Aorta (tissue), 5 donors: Measurements from ENCODE around the gene PRR23C. TPM values are rescaled to one million over a fixed set of nuclear protein-coding genes. Genes with fewer than 3 reads are reported as not detected.

Experiments used
- ATAC-seq: fragments of 200-7000 bp; cut with Tn5 transposase; one replicate; pipeline ENCODE4 v1.9.1; 2022; ENCODE audit warnings: moderate library complexity; ENCODE audit not compliant: low FRiP score
- DNase-seq, 2 donors: peaks; one replicate each; pipeline ENCODE4 v3.0.0-alpha.2; 2020
- H3K27ac ChIP-seq, 2 donors: one replicate each; pipeline ENCODE4 v1.5.1; 2013; ENCODE audit warnings: low read length in 2 of 2, mild to moderate bottlenecking in 2 of 2, moderate library complexity in 2 of 2, control low read depth in 1 of 2, inconsistent platforms in 1 of 2, low read depth in 1 of 2
- H3K27me3 ChIP-seq, 2 donors: one replicate each; pipeline ENCODE4 v1.6.1; 2013; ENCODE audit warnings: control low read depth in 1 of 2, low read length in 1 of 2, mild to moderate bottlenecking in 1 of 2, moderate library complexity in 1 of 2; ENCODE audit not compliant: insufficient read depth in 2 of 2, control insufficient read depth in 1 of 2
- H3K36me3 ChIP-seq, 2 donors: one replicate each; pipeline ENCODE4 v1.6.1; 2013; ENCODE audit warnings: control low read depth in 1 of 2, low read length in 1 of 2, mild to moderate bottlenecking in 1 of 2; ENCODE audit not compliant: insufficient read depth in 2 of 2, control insufficient read depth in 1 of 2
- H3K4me1 ChIP-seq, 2 donors: one replicate each; pipeline ENCODE4 v1.6.1; 2013; ENCODE audit warnings: low read length in 2 of 2, control low read depth in 1 of 2, mild to moderate bottlenecking in 1 of 2, moderate library complexity in 1 of 2; ENCODE audit not compliant: insufficient read depth in 2 of 2, control insufficient read depth in 1 of 2
- H3K4me3 ChIP-seq, 2 donors: one replicate each; pipeline ENCODE4 v1.5.1; 2013; ENCODE audit warnings: low read length in 2 of 2, control low read depth in 1 of 2, mild to moderate bottlenecking in 1 of 2
- H3K9me3 ChIP-seq: one replicate; pipeline ENCODE4 v1.6.1; 2013; ENCODE audit warnings: mild to moderate bottlenecking, low read length; ENCODE audit not compliant: control insufficient read depth
- WGBS, 2 donors: extraction: QIAGEN DNeasy Blood & Tissue Kit; methylation state at CpG; one replicate each; pipeline ENCODE4 v1.1.7; 2013; 5-methylcytosine and 5-hydroxymethylcytosine counted together
- intact Hi-C, 2 donors: fragments of 100-400 bp; cut with DNase I; formaldehyde crosslinking; loops; one replicate each; pipeline versions ENCODE4 v1.14.2 to v1.15.0; 2022
- polyA plus RNA-seq, 2 donors: library from polyadenylated mRNA; stranded (reverse); fragments of 200-250 nt; gene quantifications; one replicate each; pipeline ENCODE4 v1.2.3, GENCODE V29; 2013
- total RNA-seq, 2 donors: library from RNA; stranded (reverse); fragmentation: NEBNext Ultra II Directional; extraction: Animal tissue kit (Norgen Biotek cat#: 25700); gene quantifications; one replicate each; pipeline ENCODE4 v1.2.1, GENCODE V29; 2021
- donor health status: healthy with polysubstance abuse.
- donor health status: Bipolar disorder and iron deficiency.
- donor health status: DM: no; HTN: no; CAD: no.
- donor health status: DM: no; HTN: no; CAD: no.
- donor health status: DM: yes; HTN: yes; CAD: no.

Gene PRR23C
- total and polyA plus RNA-seq, 4 donors, result 0.25 TPM; not detected in 3

GRCh38 chr3:139006051-139006716, 38.5 kb downstream of the PRR23C start, which contains the start of gene PRR23A:
Gene PRR23A (minus strand): TSS chr3:139006268. CDS start chr3:139006268, 0 bp downstream.
- intact Hi-C loops, result no loop called here
- Histone ChIP-seq H3K36me3 (no peaks in the 10 kb centered on the region), H3K4me1 (no peaks in the 10 kb centered on the region), H3K27me3 (no peaks in the 10 kb centered on the region), H3K9me3 (no peaks in the 10 kb centered on the region), H3K4me3 (no peak within 1 kb of the TSS), H3K27ac (no peak within 1 kb of the TSS)
- no peak for DNase-seq
- ATAC-seq, result peak; percentile 11
- WGBS, 2 donors, result 64 to 75% methylated on average over 58 to 60 of the region's 60 CpGs

- Histone ChIP-seq H3K9me3 (no peaks in the 10 kb centered on the region), H3K4me1 (no peaks in the 10 kb centered on the region), H3K4me3 (no peak overlapping the region), H3K27ac (no peak overlapping the region), H3K36me3 (no peaks in the 10 kb centered on the region), H3K27me3 (no peaks in the 10 kb centered on the region)
- ATAC-seq, result no peak
- intact Hi-C loops, result no loop called here
- WGBS, 2 donors, result 80 to 86% methylated on average over 45 of the region's 45 CpGs
- DNase-seq, result no peak
Observed at GRCh38 chr3:139005356-139005993, 39.2 kb downstream of the PRR23C start.

- Histone ChIP-seq H3K4me1 (no peaks in the 10 kb centered on the region), H3K27ac (no peak overlapping the region), H3K9me3 (no peaks in the 10 kb centered on the region), H3K36me3 (no peaks in the 10 kb centered on the region), H3K4me3 (no peak overlapping the region), H3K27me3 (no peaks in the 10 kb centered on the region)
- ATAC-seq, result no peak
- no peak for DNase-seq
- intact Hi-C loops, result no loop called here
- 58 to 83% methylated on average over 1 of the region's 1 CpG for WGBS, 2 donors
Observed at GRCh38 chr3:138995706-138996105, 49.0 kb downstream of the PRR23C start.

Other genes starting within 250 kb of the PRR23C start
- 10 to 100 TPM; 27.2 to 29.8 TPM for gene PIK3CB, start 210.0 kb downstream of the PRR23C start, total RNA-seq
- 10 to 100 TPM in 1 of 2 donors, 1 to 10 TPM in 1; 8.0 to 11.3 TPM for gene PIK3CB, start 210.0 kb downstream of the PRR23C start, polyA plus RNA-seq
- not detected for gene FOXL2, start 97.8 kb downstream of the PRR23C start, total RNA-seq
- not detected for gene FOXL2, start 97.8 kb downstream of the PRR23C start, polyA plus RNA-seq
- not detected for gene FOXL2NB, start 97.7 kb downstream of the PRR23C start, total RNA-seq
- not detected for gene FOXL2NB, start 97.7 kb downstream of the PRR23C start, polyA plus RNA-seq
- not detected for gene PRR23A, start 38.6 kb downstream of the PRR23C start, total RNA-seq
- not detected for gene PRR23A, start 38.6 kb downstream of the PRR23C start, polyA plus RNA-seq
- not detected for gene PRR23B, start 24.0 kb downstream of the PRR23C start, total RNA-seq
- gene PRR23B, start 24.0 kb downstream of the PRR23C start, polyA plus RNA-seq, result under 1 TPM in 1 of 2 donors, not detected in 1; 0.25 TPM